ENCODE measurements around the gene LMCD1.
"Not testable (repeated sequence)": the region's sequence is repeated elsewhere in the genome, so short reads cannot be mapped to it uniquely, and the experiment has no call there.

Gene LMCD1

GRCh38 chr3:8560366-8561007, 58.9 kb downstream of the LMCD1 start:
- DNase-seq (ENCODE audit: low read depth in 2 of 2) = no peak

GRCh38 chr3:8561370-8561769, 59.7 kb downstream of the LMCD1 start:
- no peak for DNase-seq (ENCODE audit: low read depth in 2 of 2)

GRCh38 chr3:8562081-8562595, 60.5 kb downstream of the LMCD1 start:
- DNase-seq (ENCODE audit: low read depth in 2 of 2) = no peak

GRCh38 chr3:8563146-8563545, 61.5 kb downstream of the LMCD1 start:
- DNase-seq (ENCODE audit: low read depth in 2 of 2) = no peak

GRCh38 chr3:8563597-8563996, 62.0 kb downstream of the LMCD1 start:
- no peak for DNase-seq (ENCODE audit: low read depth in 2 of 2)

- no peak for DNase-seq (ENCODE audit: low read depth in 2 of 2)
These were observed 63.8 kb downstream of the LMCD1 start for GRCh38 chr3:8565376-8565775.

GRCh38 chr3:8567784-8568575, 66.4 kb downstream of the LMCD1 start:
- DNase-seq (ENCODE audit: low read depth in 2 of 2) = no peak

- no peak for DNase-seq (ENCODE audit: low read depth in 2 of 2)
These were observed 69.6 kb downstream of the LMCD1 start for GRCh38 chr3:8571256-8571655.

- DNase-seq (ENCODE audit: low read depth in 2 of 2) = no peak
These were observed 71.8 kb downstream of the LMCD1 start for GRCh38 chr3:8573342-8573926.

GRCh38 chr3:8574040-8574669, 72.5 kb downstream of the LMCD1 start:
- no peak for DNase-seq (ENCODE audit: low read depth in 2 of 2)

- DNase-seq (ENCODE audit: low read depth in 2 of 2) = no peak
These were observed 73.2 kb downstream of the LMCD1 start for GRCh38 chr3:8574670-8575322.

- DNase-seq (ENCODE audit: low read depth in 2 of 2) = no peak
These were observed 73.9 kb downstream of the LMCD1 start for GRCh38 chr3:8575364-8576104.

GRCh38 chr3:8576436-8576835, 74.8 kb downstream of the LMCD1 start:
- no peak for DNase-seq (ENCODE audit: low read depth in 2 of 2)

GRCh38 chr3:8576841-8577571, 75.4 kb downstream of the LMCD1 start:
- DNase-seq (ENCODE audit: low read depth in 2 of 2) = no peak

GRCh38 chr3:8578282-8578681, 76.7 kb downstream of the LMCD1 start:
- DNase-seq (ENCODE audit: low read depth in 2 of 2) = no peak

GRCh38 chr3:8579096-8579495, 77.5 kb downstream of the LMCD1 start:
- DNase-seq (ENCODE audit: low read depth in 2 of 2) = no peak

GRCh38 chr3:8579943-8580342, 78.3 kb downstream of the LMCD1 start:
- DNase-seq (ENCODE audit: low read depth in 2 of 2) = no peak

- DNase-seq (ENCODE audit: low read depth in 2 of 2) = not testable (repeated sequence)
These were observed 78.8 kb downstream of the LMCD1 start for GRCh38 chr3:8580434-8580833.

- DNase-seq (ENCODE audit: low read depth in 2 of 2) = no peak
These were observed 79.8 kb downstream of the LMCD1 start for GRCh38 chr3:8581373-8581772.

- no peak for DNase-seq (ENCODE audit: low read depth in 2 of 2)
These were observed 80.3 kb downstream of the LMCD1 start for GRCh38 chr3:8581806-8582445.
